Smooth muscle cell (in vitro differentiated cells): Measurements from ENCODE around the gene LGALS3BP. TPM values are rescaled to one million over a fixed set of nuclear protein-coding genes. Genes with fewer than 3 reads are reported as not detected.

Source experiments
- DNase-seq: peaks from one replicate; lab custom pipeline; 2025; ENCODE audit not compliant: unreplicated experiment; lab: John Stamatoyannopoulos, UW
- H2AFZ ChIP-seq: fragments of 200-600 bp; sonication (generic); 2 replicates; pipeline ENCODE4 v1.6.0; 2016; ENCODE audit warnings: antibody characterized with exemption, low read depth, mild to moderate bottlenecking
- H3F3A ChIP-seq: fragments of 200-600 bp; sonication (generic); 2 replicates; pipeline ENCODE4 v1.6.0; 2017; ENCODE audit warnings: antibody characterized with exemption, low read depth
- H3K27ac ChIP-seq: fragments of 200-600 bp; sonication (generic); 2 replicates; pipeline ENCODE4 v1.5.1; 2016; ENCODE audit warnings: low read depth, mild to moderate bottlenecking
- H3K27me3 ChIP-seq: fragments of 200-600 bp; sonication (generic); 2 replicates; pipeline ENCODE4 v1.6.1; 2016; ENCODE audit warnings: low read depth, mild to moderate bottlenecking
- H3K36me3 ChIP-seq: fragments of 200-600 bp; sonication (generic); 2 replicates; pipeline ENCODE4 v1.5.1; 2016; ENCODE audit warnings: low read depth
- H3K4me1 ChIP-seq: fragments of 200-600 bp; sonication (generic); 2 replicates; pipeline ENCODE4 v1.5.1; 2016; ENCODE audit warnings: low read depth
- H3K4me2 ChIP-seq: fragments of 200-600 bp; sonication (generic); 2 replicates; pipeline ENCODE4 v1.6.0; 2016; ENCODE audit warnings: mild to moderate bottlenecking
- H3K4me3 ChIP-seq: fragments of 200-600 bp; sonication (generic); 2 replicates; pipeline ENCODE4 v1.5.1; 2016; ENCODE audit warnings: mild to moderate bottlenecking
- H3K79me2 ChIP-seq: fragments of 200-600 bp; sonication (generic); 2 replicates; pipeline ENCODE4 v1.6.0; 2016; ENCODE audit warnings: low read depth, mild to moderate bottlenecking
- H3K9ac ChIP-seq: fragments of 200-600 bp; sonication (generic); 2 replicates; pipeline ENCODE4 v1.6.0; 2016; ENCODE audit warnings: low read depth
- H3K9me3 ChIP-seq: fragments of 200-600 bp; sonication (generic); replicated peaks from 2 replicates; pipeline ENCODE4 v1.5.1; 2016; ENCODE audit warnings: low read depth
- H4K20me1 ChIP-seq: fragments of 200-600 bp; sonication (generic); 2 replicates; pipeline ENCODE4 v1.6.0; 2016; ENCODE audit warnings: low read depth
- WGBS: methylation state at CpG from one replicate; pipeline ENCODE4 v1.1.7; 2016; ENCODE audit warnings: low lambda C conversion rate; 5-methylcytosine and 5-hydroxymethylcytosine counted together
- polyA plus RNA-seq: library from polyadenylated mRNA; unstranded; fragments of >200 nt; fragmentation: Nextera tagmentation; extraction: Ambion mirVana; gene quantifications from 2 replicates; pipeline ENCODE4 v1.2.1, GENCODE V29; 2016
- total RNA-seq: library from RNA; depleted of rRNA; stranded (reverse); fragments of >200 nt; gene quantifications from 2 replicates; pipeline ENCODE4 v1.2.3, GENCODE V29; 2014
- TF ChIP-seq, protein P1 (sequence below): fragments of 200-600 bp; sonication (generic); IDR thresholded peaks from 2 replicates; pipeline ENCODE4 v1.5.1; 2017; ENCODE audit warnings: borderline replicate concordance, mild to moderate bottlenecking, antibody characterized with exemption; ENCODE audit not compliant: insufficient read depth, poor library complexity, severe bottlenecking

Gene LGALS3BP
- total and polyA plus RNA-seq, 2 experiments from 2014 or later = 66.5 to 151 TPM

- no peak overlapping the region for H3K4me3 ChIP-seq
- H3K4me2 ChIP-seq = no peak overlapping the region
- no peaks in the 10 kb centered on the region for H3K4me1 ChIP-seq
- no peak overlapping the region for H3K27ac ChIP-seq
- 80% methylated on average over 5 of the region's 5 CpGs for WGBS
- no peaks in the 10 kb centered on the region for H3K79me2 ChIP-seq
- H3K9ac ChIP-seq = no peak overlapping the region
- H3F3A ChIP-seq = no peaks in the 10 kb centered on the region
- H3K9me3 ChIP-seq = no peaks in the 10 kb centered on the region
- no peak for DNase-seq
- H2AFZ ChIP-seq = no peak overlapping the region
- TF ChIP-seq, protein P1, sequence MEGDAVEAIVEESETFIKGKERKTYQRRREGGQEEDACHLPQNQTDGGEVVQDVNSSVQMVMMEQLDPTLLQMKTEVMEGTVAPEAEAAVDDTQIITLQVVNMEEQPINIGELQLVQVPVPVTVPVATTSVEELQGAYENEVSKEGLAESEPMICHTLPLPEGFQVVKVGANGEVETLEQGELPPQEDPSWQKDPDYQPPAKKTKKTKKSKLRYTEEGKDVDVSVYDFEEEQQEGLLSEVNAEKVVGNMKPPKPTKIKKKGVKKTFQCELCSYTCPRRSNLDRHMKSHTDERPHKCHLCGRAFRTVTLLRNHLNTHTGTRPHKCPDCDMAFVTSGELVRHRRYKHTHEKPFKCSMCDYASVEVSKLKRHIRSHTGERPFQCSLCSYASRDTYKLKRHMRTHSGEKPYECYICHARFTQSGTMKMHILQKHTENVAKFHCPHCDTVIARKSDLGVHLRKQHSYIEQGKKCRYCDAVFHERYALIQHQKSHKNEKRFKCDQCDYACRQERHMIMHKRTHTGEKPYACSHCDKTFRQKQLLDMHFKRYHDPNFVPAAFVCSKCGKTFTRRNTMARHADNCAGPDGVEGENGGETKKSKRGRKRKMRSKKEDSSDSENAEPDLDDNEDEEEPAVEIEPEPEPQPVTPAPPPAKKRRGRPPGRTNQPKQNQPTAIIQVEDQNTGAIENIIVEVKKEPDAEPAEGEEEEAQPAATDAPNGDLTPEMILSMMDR = no peak
- no peaks in the 10 kb centered on the region for H3K36me3 ChIP-seq
- no peaks in the 10 kb centered on the region for H4K20me1 ChIP-seq
- no peaks in the 10 kb centered on the region for H3K27me3 ChIP-seq
Measured at GRCh38 chr17:78960928-78961327, 18.8 kb downstream of the LGALS3BP start.

DNA sequence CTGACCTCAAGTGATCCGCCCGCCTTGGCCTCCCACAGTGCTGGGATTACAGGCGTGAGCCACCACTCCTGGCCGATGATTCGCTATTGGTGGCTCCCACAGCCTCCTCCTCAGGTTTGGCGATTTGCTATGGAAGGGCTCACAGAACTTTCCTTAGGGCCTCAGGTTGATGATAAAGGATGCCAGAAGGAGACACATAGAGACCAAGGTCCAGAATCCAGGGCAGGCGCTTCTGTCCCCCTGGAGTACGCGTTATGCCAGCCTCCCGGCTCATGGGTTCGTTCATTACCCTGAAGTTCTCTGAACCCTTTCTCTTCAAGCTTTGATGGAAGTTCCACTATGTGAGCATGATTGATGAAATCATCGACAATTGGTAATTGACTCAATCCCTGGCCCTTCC is 19.9 kb downstream of the LGALS3BP start:
- H3F3A ChIP-seq = no peaks in the 10 kb centered on the region
- H3K4me1 ChIP-seq = no peaks in the 10 kb centered on the region
- H3K27me3 ChIP-seq = no peaks in the 10 kb centered on the region
- TF ChIP-seq, protein P1 = no peak
- WGBS = 92% methylated on average over 12 of the region's 12 CpGs
- no peaks in the 10 kb centered on the region for H3K36me3 ChIP-seq
- no peak overlapping the region for H3K4me2 ChIP-seq
- H3K27ac ChIP-seq = no peak overlapping the region
- DNase-seq = no peak
- no peaks in the 10 kb centered on the region for H3K9me3 ChIP-seq
- no peak overlapping the region for H3K4me3 ChIP-seq
- no peak overlapping the region for H2AFZ ChIP-seq
- no peaks in the 10 kb centered on the region for H3K79me2 ChIP-seq
- H4K20me1 ChIP-seq = no peaks in the 10 kb centered on the region
- no peak overlapping the region for H3K9ac ChIP-seq

GRCh38 chr17:78958641-78959127 is 21.0 kb downstream of the LGALS3BP start:
- H3K79me2 ChIP-seq = no peaks in the 10 kb centered on the region
- no peaks in the 10 kb centered on the region for H3K27me3 ChIP-seq
- H2AFZ ChIP-seq = no peak overlapping the region
- no peaks in the 10 kb centered on the region for H4K20me1 ChIP-seq
- no peaks in the 10 kb centered on the region for H3K4me1 ChIP-seq
- no peaks in the 10 kb centered on the region for H3F3A ChIP-seq
- no peaks in the 10 kb centered on the region for H3K36me3 ChIP-seq
- no peak overlapping the region for H3K4me2 ChIP-seq
- no peak overlapping the region for H3K9ac ChIP-seq
- H3K9me3 ChIP-seq = no peaks in the 10 kb centered on the region
- no peak for DNase-seq
- no peak overlapping the region for H3K4me3 ChIP-seq
- H3K27ac ChIP-seq = no peak overlapping the region
- 47% methylated on average over 7 of the region's 7 CpGs for whole genome bisulfite sequencing
- TF ChIP-seq, protein P1 = no peak

GRCh38 chr17:78957128-78957527 is 22.6 kb downstream of the LGALS3BP start:
- Histone ChIP-seq H4K20me1 (no peaks in the 10 kb centered on the region), H3K4me3 (no peak overlapping the region), H2AFZ (no peak overlapping the region), H3F3A (no peaks in the 10 kb centered on the region), H3K27me3 (no peaks in the 10 kb centered on the region), H3K4me2 (no peak overlapping the region), H3K9me3 (no peaks in the 10 kb centered on the region), H3K36me3 (no peaks in the 10 kb centered on the region), H3K9ac (no peak overlapping the region), H3K4me1 (no peaks in the 10 kb centered on the region), H3K79me2 (no peaks in the 10 kb centered on the region), H3K27ac (no peak overlapping the region)
- TF ChIP-seq, protein P1 = no peak
- DNase-seq = no peak
- WGBS = 89% methylated on average over 12 of the region's 12 CpGs
